HS-27A (cell line): ENCODE data around the gene CPEB1.
"Not testable (repeated sequence)": the region's sequence is repeated elsewhere in the genome, so short reads cannot be mapped to it uniquely, and the experiment has no call there.

ENCODE experiments used
- DNase-seq: peaks from one replicate; pipeline ENCODE4 v3.0.0-alpha.2; 2012; ENCODE audit warnings: low read depth, missing footprints

Gene CPEB1

GRCh38 chr15:82649226-82649999, 2.2 kb upstream of the CPEB1 start:
- DNase-seq: no peak

GRCh38 chr15:82648257-82649103, 1.3 kb upstream of the CPEB1 start:
- no peak for DNase-seq

DNA sequence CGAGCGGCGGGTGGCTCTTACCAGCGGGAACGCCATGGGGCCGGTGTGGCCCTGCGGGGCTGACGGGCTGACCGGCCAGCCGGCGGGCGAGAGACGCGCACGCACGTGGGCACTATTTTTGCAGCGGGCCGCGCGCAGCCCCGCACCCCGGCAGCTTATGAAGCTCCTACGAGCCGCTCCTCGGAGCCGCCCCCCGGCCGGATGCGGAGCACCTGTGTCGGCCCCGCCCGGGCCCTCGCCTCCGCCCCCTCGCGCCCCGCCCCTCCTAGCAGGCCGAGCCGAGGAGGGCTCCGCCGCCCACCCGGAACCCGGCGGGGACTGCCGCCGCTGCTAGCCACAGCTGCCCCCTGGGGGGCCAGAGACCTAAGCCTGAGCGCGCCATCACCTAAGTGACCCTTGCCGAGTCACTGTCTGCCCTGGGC, 683 bp upstream of the CPEB1 start:
- DNase-seq: no peak

DNA sequence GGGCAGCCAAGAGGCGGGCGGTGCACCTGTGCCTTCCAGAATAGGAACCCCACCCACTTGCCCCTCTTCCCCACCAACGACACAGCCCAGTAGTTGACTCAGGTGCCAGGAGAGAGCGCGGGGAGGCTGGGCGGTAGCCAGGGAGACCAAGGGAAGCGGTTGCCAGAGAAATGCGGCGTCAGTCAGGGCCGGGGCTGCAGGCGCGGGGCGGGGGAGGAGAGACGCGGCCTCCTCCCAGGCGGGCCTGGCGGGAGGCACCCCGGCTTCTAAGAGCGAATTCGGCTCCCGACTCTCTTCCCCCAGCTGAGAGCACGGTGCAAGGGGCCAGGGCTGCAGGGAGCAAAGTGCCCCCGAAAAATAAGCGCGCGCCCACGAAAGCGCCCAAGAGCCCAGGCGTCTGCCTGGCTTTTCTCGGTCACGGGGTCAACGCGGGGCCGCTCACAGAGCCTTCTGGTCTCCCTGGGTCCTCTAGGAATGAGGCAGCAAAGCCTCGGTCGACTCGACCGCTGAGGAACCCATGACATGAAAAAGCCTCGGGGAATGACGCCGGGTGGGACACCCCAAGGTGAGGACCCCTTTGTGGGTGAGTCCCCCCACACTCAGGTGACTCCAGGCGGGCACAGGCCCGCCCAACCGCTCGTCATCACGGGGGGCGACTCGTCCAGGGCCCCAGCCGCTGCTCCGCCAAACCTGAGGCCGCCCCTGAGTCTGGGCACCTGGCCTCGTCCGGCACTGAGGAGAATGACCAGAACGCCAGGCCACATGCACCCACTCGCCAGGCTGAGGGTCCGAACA, 716 bp downstream of the CPEB1 start:
- DNase-seq: no peak

GRCh38 chr15:82644967-82645852, 2.0 kb downstream of the CPEB1 start:
- DNase-seq: not testable (repeated sequence)

GRCh38 chr15:82643992-82644391, 3.2 kb downstream of the CPEB1 start:
- no peak for DNase-seq

GRCh38 chr15:82642656-82643055, 4.5 kb downstream of the CPEB1 start:
- DNase-seq: no peak

DNA sequence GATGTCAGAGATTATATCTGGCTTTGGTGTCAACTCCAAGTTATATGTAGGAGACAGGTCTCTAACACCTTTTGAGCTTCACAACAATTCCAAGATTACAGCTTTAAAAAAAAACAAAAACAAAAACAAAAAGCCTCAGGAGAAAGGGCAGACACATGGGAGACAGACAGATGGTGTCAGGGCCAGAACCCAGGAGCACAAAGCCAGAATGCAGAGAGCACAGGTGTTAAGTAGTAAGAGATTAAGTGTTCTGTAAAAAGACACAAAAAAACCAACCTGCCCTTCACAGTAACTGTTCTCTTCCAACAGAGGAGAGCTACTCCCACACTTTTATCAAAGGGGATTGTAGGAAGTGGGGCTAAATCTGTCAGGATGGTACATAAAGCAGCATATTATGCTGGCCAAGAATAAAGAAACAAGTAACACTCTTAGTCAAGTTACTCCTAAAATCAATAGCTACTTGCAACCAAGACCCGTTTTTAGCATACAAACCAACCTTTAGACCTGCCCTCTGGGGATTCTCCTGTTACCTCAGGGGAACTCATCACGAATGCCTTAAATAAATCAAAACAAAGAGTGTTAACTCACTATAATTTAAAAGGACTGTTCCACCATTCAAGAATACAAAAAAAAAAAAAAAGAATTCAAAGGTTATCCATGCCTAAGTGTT, 5.9 kb downstream of the CPEB1 start:
- no peak for DNase-seq

DNA sequence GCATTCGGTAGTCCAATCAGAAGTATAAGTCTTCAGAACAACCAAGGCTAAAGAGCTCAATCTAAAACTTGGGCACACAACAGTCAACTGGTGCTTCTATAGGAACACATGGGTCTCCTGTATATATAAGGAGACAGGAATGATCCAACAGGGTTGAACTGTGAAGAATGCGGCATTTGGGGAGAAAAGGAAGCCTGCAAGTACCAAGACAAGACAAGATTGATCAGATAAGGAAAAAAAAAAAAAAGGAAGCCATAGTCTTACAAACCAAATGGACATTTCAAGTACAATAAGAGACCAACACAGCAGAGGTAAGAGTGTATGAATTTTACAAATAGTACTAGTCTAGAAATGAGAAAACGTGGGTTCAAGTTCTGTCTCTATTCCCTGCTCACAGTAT, 6.5 kb downstream of the CPEB1 start:
- no peak for DNase-seq

- no peak for DNase-seq
Measured at GRCh38 chr15:82635798-82636197, 11.4 kb downstream of the CPEB1 start.

GRCh38 chr15:82630033-82630432, 17.1 kb downstream of the CPEB1 start:
- DNase-seq: no peak

- peak; percentile 17 for DNase-seq
Measured at GRCh38 chr15:82625136-82625535, 22.0 kb downstream of the CPEB1 start.

DNA sequence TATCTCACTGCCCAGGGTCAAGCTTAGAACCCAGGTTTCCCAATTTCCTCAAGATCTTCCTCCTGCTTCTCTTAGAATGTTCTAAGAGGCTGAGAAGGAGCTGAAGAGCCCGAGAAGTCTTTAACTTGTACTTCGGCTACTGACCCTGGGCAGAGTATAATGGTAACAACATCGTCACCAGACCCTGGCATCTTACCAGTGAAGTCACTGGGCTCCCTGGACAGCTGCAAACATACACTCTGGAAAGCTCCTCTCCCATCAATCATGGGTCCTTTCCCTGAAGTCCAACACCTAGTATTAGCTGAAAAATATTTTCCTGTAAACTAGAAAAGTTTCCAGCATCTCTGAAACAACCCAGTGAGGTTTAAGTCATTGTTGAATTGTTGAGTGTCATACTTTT, 22.7 kb downstream of the CPEB1 start:
- DNase-seq: no peak

DNA sequence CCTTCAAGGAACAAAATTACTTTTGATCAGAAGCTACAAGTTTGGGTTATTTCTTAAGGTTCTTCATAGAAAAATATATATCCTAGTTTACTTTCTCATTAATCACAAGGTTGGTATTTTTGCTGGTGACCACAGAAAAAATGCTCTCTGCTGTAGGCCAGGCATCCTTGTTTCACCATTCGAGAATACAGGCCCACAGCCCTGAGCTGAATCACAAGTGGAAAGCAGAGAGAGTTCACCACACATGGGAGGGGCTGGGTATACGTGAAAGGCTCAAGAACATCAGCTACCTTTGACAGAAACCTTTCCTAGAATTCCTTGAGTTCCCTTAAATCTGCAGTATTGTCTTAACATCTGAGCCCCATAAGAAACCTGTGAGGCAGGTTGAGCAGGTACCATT, 23.2 kb downstream of the CPEB1 start:
- peak; percentile 26 for DNase-seq

DNA sequence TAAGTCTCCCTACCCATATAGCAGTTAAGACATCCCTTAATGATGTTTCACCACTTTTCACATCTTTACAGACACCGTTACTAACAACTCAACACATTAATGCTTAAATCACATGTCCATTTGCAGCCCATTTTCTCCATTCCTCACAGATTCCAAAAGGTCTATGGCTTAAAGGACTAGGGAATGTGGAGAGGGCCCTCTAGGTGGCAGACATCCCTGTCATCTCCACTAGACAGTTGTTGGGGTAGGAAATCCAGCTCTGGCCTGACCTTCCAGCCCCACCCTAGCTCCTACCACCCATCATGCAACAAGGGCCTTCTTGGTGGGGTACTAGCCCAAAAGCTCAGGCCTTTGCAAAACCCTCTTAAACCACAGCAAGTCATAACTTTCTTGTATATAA, 25.2 kb downstream of the CPEB1 start:
- no peak for DNase-seq

- no peak for DNase-seq
Measured at GRCh38 chr15:82613747-82614146, 33.4 kb downstream of the CPEB1 start.

GRCh38 chr15:82611348-82611747, 35.8 kb downstream of the CPEB1 start:
- DNase-seq: no peak

DNA sequence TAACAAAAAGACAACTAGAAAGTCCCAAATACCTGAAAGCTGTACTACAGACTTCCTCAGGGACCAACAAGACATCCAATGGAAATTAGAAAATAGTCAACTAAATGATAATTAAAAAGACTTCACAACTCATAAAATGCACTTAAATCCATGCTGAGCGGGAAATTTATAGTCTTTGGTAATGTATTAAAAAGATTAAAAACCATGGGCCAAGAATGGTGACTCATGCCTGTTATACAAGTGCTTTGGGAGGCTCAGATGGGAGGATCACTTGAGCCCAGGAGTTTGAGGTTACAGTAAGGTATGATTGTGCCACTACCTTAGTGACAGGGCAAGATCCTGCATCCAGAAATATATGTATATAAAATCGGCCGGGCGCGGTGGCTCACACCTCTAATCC, 45.0 kb downstream of the CPEB1 start:
- no peak for DNase-seq

- no peak for DNase-seq
Measured at GRCh38 chr15:82599862-82600261, 47.3 kb downstream of the CPEB1 start.

DNA sequence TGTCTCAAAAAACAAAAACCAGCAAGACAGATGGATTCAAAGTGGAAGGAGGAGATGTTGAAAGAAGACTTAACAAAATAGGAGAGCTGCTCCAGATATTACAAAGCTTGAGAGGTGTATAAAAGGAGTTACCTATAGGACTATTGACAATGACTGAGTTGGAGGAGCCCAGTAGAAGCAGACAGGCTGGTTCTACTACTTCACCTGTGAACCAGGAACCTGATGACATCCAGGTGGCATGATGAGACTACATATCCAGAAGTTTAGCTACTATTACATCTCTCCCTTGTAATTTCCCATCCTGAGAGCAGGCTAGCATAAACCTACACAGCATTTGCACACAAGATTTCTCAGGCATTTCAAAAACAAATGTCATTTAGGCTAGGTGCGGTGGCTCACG, 49.3 kb downstream of the CPEB1 start:
- no peak for DNase-seq

- DNase-seq: no peak
Measured at GRCh38 chr15:82595766-82596165, 51.4 kb downstream of the CPEB1 start.
